ENCODE measurements around the gene TULP4. TPM values are rescaled to one million over a fixed set of nuclear protein-coding genes. Genes with fewer than 3 reads are reported as not detected.
"Not testable (repeated sequence)": the region's sequence is repeated elsewhere in the genome, so short reads cannot be mapped to it uniquely, and the experiment has no call there.

The TULP4 gene
- total RNA-seq, 1 donor from 2014 or later, result 55.1 TPM

DNA sequence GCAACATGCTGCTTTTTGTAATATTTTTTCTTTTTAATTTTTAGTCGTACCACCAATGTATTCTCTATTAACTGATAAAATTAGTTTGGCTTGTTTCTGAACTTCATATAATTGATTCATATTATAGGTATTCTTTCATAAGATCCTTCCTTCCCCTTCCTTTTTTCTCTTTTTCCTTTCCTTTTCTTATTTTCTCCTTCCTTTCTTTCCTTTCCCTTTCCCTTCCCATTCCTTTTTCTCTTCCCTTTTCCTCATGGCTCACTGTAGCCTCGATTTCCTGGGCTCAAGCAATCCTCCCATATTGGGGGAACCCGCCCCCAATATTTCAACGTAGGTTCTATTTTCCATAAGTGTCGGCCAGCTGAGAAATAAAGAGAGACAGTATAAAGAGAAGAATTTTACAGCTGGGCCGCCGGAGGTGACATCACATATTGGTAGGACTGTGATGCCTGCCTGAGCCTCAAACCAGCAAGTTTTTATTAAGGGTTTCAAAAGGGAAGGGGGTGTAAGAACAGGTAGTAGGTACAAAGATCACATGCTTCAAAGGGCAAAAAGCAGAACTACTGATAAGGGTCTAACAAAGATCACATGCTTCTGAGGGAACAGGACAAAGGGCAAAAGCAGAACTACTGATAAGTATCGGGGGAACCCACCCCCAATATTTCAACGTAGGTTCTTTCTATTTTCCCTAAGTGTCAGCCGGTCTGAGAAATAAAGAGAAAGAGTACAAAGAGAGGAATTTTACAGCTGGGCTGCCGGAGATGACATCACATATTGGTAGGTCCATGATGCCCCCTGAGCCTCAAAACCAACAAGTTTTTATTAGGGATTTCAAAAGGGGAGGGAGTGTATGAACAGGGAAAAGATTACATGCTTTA is 16.1 kb upstream of the TULP4 start:
- not testable (repeated sequence) for DNase-seq (ENCODE audit: low read depth in 2 of 2)

DNA sequence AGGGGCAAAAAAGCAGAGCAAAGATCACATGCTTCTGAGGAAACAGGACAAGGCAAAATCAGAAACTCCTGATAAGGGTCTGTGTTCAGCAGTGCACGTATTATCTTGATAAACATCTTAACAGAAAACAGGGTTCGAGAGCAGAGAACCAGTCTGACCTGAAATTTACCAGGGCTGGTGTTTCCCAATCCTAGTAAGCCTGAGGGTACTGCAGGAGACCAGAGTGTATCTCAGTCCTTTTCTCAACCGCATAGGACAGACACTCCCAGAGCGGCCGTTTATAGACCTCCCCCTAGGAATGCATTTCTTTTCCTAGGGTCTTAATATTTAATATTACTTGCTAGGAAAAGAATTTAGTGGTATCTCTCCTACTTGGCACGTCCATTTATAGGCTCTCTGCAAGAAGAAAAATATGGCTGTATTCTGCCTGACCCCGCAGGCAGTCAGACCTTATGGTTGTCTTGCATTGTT is 15.4 kb upstream of the TULP4 start:
- not testable (repeated sequence) for DNase-seq (ENCODE audit: low read depth in 2 of 2)

DNA sequence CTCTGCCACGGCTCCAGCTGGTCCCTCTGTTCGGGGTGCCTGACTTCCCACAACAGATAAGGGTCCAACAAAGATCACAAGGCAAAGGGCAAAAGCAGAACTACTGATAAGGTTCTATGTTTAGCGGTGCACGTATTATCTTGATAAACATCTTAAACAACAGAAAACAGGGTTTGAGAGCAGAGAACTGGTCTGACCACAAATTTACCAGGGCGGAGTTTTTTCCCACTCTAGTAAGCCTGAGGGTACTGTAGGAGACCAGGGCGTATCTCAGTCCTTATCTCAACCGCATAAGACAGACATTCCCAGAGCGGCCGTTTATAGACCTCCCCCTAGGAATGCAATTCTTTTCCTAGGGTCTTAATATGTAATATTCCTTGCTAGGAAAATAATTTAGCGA is 14.6 kb upstream of the TULP4 start:
- not testable (repeated sequence) for DNase-seq (ENCODE audit: low read depth in 2 of 2)

DNA sequence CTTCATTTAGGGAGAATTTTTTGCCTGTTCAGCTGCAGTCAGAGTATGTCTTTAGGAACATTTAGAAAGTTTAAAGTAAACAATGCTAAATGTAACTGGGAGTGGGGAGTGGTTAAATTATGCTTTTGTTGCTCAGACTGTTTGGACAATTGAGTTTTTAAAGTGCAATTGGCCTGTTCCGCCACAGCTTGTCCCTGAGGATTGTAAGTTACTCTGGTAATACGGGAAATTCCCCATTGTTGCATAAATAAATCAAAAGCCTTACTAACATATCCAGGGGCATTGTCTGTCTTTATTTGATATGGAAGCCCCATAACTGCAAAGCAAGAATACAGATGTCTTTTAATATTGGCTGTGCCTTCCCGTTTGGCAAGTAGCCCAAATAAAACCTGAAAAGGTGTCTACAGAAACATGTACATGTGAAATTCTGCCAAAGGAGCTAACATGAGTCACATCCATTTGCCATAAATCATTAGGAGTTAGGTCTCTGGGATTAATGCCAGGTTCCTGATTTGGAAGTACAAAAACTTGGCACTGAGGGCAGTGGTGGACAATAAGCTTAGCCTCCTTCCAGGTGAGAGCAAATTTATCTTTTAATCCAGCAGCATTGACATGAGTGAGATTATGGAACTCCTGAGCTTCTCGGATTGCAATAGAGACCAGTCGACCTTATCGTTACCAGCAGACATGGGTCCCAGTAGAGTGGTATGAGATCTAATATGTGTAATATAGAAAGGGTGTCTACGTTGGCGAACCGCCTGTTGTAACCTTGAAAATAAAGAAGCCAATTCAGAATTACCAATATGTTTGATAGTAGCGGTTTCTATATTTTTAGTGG is 11.7 kb upstream of the TULP4 start:
- DNase-seq (ENCODE audit: low read depth in 2 of 2), result peak; percentile 93 to 97

- DNase-seq (ENCODE audit: low read depth in 2 of 2), result not testable (repeated sequence)
These were observed 10.7 kb upstream of the TULP4 start for GRCh38 chr6:158301561-158301960.

DNA sequence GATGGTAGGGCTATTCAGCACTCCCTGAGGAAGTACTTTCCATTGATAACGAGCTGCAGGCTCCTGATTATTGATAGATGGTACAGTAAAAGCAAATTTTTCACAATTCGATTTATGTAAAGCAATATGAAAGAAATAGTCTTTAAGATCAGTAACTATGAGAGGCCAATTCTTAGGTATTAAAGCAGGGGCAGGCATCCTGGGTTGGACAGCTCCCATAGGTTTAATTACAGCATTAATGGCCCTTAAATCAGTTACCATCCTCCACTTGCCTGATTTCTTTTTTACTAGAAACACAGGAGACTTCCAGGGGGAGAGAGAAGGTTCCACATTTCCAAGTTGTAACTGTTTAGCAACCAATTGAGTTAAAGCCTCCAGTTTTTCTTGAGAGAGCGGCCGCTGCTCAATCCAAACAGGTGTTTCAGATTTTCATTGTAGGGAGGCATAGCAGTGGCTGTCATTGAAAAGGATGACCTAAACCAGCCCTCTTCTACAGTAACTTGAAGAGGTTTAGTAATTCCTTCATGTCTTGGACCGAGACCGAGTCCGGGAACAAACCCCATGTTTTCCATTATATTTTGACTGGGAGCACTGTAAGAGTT is 10.0 kb upstream of the TULP4 start:
- not testable (repeated sequence) for DNase-seq (ENCODE audit: low read depth in 2 of 2)

- DNase-seq (ENCODE audit: low read depth in 2 of 2), result peak in 1 of 2 donors; percentile 25
These were observed 9.0 kb upstream of the TULP4 start for GRCh38 chr6:158303210-158303731.

DNA sequence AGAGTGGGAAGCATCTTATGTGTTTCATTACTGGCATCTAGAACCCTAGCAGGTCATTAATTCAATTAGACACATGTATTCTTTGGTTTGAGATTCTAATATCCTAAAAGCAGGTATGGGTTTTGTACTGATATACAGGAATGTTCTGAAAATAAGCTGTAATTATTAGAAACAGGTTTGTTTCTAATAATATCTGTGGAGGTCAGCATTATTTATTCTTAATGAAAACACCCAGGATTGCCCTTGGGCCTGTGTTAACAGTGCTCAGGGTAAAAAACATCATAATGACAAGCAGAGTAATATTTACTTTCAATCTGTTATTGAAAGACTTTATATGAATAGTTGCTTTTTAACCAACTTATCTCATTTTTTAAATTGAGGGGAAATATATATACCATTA is 8.0 kb upstream of the TULP4 start:
- DNase-seq (ENCODE audit: low read depth in 2 of 2), result no peak

DNA sequence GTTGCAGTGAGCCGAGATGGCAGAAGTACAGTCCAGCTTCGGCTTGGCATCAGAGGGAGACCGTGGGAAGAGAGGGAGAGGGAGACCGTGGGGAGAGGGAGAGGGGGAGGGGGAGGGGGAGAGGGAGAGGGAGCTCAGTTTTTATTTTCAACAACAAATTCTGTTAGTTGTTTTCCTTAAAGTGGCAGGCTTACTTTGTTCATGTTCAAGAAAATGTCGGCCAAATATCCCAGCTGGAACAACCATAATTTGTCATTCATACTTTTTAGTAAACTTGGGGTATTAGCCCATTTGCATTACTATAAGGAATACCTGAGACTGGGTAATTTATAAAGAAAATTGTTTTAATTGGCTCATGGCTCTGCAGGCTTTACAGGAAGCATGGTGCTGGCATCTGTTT is 2.5 kb upstream of the TULP4 start:
- DNase-seq (ENCODE audit: low read depth in 2 of 2), result no peak

DNA sequence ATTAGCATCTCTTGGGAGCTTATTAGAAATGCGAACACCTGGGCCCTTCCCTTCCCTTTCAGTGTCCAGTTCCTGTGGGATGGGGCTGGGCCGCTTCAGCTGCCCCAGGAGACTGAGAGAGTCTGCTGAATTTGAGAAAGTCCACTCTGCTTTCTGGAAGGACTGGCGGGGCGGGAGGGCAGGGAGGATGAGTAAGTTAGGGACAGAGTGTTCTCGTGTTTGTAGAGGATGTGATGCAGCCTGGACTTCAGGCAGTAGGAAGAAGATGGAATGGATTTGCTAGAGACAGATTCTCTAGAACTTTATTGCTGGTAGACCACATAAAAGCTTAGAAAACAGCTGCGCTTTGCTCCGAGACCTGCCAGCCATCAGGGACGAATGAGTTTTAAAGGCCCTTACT is 1.1 kb upstream of the TULP4 start:
- no peak for DNase-seq (ENCODE audit: low read depth in 2 of 2)

GRCh38 chr6:158311626-158312025 is 639 bp upstream of the TULP4 start:
- DNase-seq (ENCODE audit: low read depth in 2 of 2), result no peak

DNA sequence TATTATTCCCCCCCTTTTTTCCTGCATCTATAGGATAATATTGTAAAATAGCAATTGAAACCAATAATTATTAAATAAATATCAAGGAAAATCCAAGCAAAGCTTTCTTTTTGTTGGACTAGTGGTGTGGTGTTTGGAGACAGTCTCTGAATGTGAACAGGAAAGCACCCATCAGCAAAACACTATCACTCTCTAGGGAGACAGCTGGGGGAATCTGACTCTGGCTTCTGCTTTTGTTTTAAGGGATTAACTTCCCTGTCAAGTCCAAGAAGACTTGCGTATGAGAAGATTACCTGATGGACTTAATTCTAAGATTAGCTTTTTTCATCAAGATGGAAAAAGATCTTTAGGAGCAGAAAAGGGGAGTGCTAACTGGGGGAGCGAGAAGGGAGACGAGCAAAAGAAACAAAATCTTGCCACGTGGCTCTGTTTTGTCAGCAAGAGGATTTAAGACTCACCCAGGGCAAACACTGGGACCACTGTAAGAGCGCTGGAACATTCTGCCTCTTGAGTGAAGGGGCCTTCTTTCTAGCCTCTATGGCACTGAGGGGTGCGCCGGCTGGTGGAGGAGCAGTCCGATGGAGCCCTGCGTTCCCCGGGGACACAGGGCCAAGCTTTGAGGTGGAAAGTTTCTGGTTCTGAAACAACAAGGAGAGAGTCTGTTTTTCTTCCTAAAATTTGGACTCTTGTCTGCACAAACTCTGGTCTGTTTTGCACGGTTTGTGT is 570 bp downstream of the TULP4 start:
- DNase-seq (ENCODE audit: low read depth in 2 of 2), result no peak

GRCh38 chr6:158313989-158314388 is 1.7 kb downstream of the TULP4 start:
- no peak for DNase-seq (ENCODE audit: low read depth in 2 of 2)

GRCh38 chr6:158314737-158315136 is 2.5 kb downstream of the TULP4 start:
- DNase-seq (ENCODE audit: low read depth in 2 of 2), result no peak

- DNase-seq (ENCODE audit: low read depth in 2 of 2), result peak; percentile 32 to 66
These were observed 3.8 kb downstream of the TULP4 start for GRCh38 chr6:158316022-158316421.

GRCh38 chr6:158321960-158322359 is 9.7 kb downstream of the TULP4 start:
- peak; percentile 87 to 88 for DNase-seq (ENCODE audit: low read depth in 2 of 2)

- DNase-seq (ENCODE audit: low read depth in 2 of 2), result no peak
These were observed 10.1 kb downstream of the TULP4 start for GRCh38 chr6:158322400-158322723.

- DNase-seq (ENCODE audit: low read depth in 2 of 2), result peak in 1 of 2 donors; percentile 28
These were observed 10.7 kb downstream of the TULP4 start for GRCh38 chr6:158322724-158323560.

DNA sequence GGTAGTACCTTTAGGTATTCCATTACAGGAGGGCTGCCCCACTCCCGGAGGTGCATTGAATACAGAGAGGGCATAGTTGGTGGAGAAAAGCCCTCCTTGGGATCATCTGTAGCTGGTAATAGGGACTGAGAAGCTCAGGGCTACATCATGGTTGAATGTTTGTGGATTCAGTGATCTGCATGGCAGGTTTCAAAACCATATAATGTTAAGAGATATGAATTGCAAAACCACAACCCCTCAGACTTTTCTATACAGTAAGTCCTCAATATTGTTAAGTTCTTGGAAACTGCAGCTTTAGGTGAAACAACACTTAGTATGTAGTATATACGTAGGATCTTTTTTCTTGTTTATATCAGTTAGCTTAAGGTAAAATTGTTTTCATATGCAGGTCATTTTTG is 11.3 kb downstream of the TULP4 start:
- no peak for DNase-seq (ENCODE audit: low read depth in 2 of 2)

- no peak for DNase-seq (ENCODE audit: low read depth in 2 of 2)
These were observed 11.9 kb downstream of the TULP4 start for GRCh38 chr6:158324136-158324535.
